Fibroblast of mammary gland (primary cell): ENCODE results near the gene FHOD1.
A peak's percentile ranks its signal among the peaks of the same experiment; 100 is the strongest.

Experiments used
- DNase-seq: peaks from one replicate; pipeline ENCODE4 v3.0.0-alpha.2; 2010; ENCODE audit warnings: low read depth
- H3K4me3 ChIP-seq: 2 replicates; pipeline ENCODE4 v1.5.1; 2011; ENCODE audit warnings: low read depth, mild to moderate bottlenecking, low read length, moderate library complexity; ENCODE audit not compliant: control insufficient read depth
- CTCF ChIP-seq: conservative IDR thresholded peaks from 2 replicates; pipeline ENCODE4 v1.5.1; 2011; ENCODE audit warnings: low read depth, low read length, inconsistent platforms; ENCODE audit not compliant: control insufficient read depth, insufficient read depth

The FHOD1 gene

GRCh38 chr16:67245186-67245585, 2.1 kb downstream of the FHOD1 start:
- TF ChIP-seq CTCF: no peak
- DNase-seq: no peak
- H3K4me3 ChIP-seq: peak overlapping the region; percentile 89

DNA sequence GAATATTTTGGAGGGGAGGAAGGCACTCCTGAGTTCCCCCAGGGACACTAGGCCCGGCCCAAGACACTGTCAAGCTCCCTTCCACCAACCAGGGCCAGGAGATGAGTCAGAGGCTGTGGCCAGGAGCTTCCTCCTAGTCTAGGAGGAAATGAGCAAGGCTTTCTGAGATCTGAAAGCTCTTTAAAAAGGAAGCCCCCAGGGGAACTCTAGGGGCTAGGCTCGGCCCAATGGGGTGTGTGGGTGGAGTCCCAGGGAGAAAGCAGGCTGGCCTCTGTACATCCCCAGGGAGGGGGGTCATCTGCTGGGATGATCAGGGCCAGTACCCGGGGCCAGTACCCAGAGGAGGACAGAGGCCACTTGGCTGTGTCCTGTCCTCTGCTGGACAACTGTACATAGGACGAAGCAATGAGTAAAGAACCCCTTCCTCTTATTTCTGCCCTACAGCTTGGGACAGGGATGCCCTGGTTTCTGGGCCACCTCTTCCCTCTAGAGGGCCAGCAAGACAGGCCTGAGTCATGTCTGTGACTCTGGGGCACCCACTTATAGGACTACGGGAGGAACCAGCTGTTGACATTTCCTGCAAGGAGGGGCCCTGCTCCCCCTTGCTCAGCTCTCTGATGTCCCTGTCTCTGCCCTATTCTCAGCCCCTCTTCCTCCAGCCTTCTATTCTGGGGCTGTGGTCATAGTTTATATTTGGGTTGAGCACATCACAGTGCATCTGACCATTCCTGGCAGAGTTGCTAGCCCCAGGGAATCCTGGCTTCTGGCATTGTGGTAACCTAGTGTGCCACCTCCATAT, 2.7 kb downstream of the FHOD1 start:
- peak overlapping the region; percentile 89 for H3K4me3 ChIP-seq
- peak; percentile 94 for DNase-seq

GRCh38 chr16:67243481-67243880, 3.8 kb downstream of the FHOD1 start:
- no peak for DNase-seq

More for the DNA sequence above, 2.7 kb downstream of the FHOD1 start:
- TF ChIP-seq CTCF: no peak

DNA sequence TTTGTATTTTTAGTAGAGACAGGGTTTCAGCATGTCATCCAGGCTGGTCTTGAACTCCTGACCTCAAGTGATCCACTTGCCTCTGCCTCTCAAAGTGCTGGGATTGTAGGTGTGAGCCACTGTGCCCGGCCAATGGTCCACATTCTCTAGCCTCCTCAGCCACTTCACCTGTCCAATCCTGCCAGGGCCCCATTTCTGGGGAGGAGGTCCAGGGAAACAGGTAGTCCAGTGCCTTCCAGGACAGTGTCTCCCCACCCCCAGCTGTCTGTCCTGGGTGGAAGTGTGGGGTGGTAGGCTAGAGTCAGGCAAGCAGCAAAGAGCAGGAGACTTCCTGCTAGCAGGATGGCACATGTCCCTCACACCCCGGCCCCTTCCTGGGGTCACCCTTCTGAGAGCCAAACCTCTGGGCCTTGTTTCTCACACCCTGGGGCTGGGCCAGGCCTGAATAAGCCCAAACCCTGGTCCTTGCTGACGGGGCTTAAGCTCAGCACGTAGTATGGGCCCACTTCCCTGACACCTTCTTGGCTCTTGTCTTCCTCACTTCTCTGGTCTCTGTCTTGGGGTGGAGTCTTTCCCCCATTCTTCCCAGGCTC, 5.0 kb downstream of the FHOD1 start:
- no peak for TF ChIP-seq CTCF
- H3K4me3 ChIP-seq: no peak overlapping the region
- DNase-seq: no peak

More at GRCh38 chr16:67243481-67243880, 3.8 kb downstream of the FHOD1 start:
- TF ChIP-seq CTCF: no peak
- no peak overlapping the region for H3K4me3 ChIP-seq

DNA sequence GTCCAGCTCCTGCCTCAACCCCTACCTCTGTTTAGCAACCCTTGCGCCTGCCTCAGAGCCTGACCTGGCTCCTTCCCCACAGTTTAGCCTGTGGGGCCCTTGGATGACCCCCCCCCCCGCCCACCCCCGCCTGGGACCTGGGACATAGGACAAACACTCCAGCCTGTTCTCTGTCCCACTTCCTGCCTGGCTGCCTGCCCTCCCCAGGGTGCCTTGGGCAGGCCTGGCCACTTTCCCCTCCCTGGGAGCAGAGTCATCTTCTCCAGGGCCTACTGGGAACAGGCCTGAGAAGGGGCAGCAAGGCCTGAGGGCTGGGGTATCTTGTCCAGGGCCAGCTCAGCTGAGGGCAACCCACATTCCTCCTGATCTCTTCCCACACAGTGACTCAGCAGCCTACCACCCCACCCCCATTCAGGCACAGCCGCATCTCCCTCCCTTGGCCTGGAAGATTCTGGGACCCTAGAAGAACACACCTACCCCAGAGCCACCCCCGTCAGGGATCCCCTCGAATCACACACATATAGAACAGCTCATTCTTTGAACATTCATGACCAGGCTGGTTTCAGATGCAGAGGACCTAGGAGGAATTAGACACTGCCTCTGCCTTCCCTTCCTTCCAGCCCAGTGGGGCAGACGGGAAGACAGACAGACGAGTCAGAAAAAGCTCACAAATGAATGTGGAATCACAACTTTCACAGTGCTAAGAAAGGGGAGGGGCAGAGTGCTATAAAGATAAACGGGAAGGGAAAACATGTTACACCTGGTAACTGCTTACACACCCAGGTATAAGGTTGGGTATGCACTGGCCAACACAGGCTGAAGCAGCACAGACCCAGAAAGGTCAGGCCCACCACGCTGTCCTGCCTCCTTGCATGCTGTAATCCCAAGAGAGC, 6.0 kb downstream of the FHOD1 start:
- DNase-seq: peak; percentile 93
- no peak for TF ChIP-seq CTCF
- H3K4me3 ChIP-seq: no peak overlapping the region

GRCh38 chr16:67240506-67240905, 6.8 kb downstream of the FHOD1 start:
- DNase-seq: peak; percentile 61
- TF ChIP-seq CTCF: no peak
- no peak overlapping the region for H3K4me3 ChIP-seq
